Mesenchymal stem cell (in vitro differentiated cells and primary cell): ENCODE results near the gene GEMIN2.
"Not testable (repeated sequence)": the region's sequence is repeated elsewhere in the genome, so short reads cannot be mapped to it uniquely, and the experiment has no call there.

Experiments
- DNase-seq: peaks from one replicate; pipeline ENCODE4 v3.0.0-alpha.2; 2013
- H2AFZ ChIP-seq: one replicate; pipeline ENCODE4 v1.6.1; 2013; ENCODE audit warnings: low read depth, mild to moderate bottlenecking, control low read depth, inconsistent platforms, low read length, moderate library complexity
- H2AK5ac ChIP-seq: 2 replicates; pipeline ENCODE4 v1.6.1; 2013; ENCODE audit warnings: low read length, moderate library complexity, mild to moderate bottlenecking, inconsistent platforms; ENCODE audit not compliant: severe bottlenecking
- H2BK120ac ChIP-seq: one replicate; pipeline ENCODE4 v1.6.1; 2013; ENCODE audit warnings: low read depth, mild to moderate bottlenecking, inconsistent platforms, low read length, moderate library complexity
- H2BK12ac ChIP-seq, 2 experiments: one replicate each; pipeline ENCODE4 v1.6.1; 2013; ENCODE audit warnings: inconsistent platforms in 2 of 2, low read length in 2 of 2, mild to moderate bottlenecking in 2 of 2, moderate library complexity in 2 of 2, control low read depth in 1 of 2
- H2BK15ac ChIP-seq: one replicate; pipeline ENCODE4 v1.6.1; 2013; ENCODE audit warnings: mild to moderate bottlenecking, low read depth, inconsistent platforms; ENCODE audit not compliant: poor library complexity, severe bottlenecking
- H2BK5ac ChIP-seq: 2 replicates; pipeline ENCODE4 v1.6.1; 2013; ENCODE audit warnings: low read depth, mild to moderate bottlenecking, low read length, control low read depth, inconsistent platforms; ENCODE audit not compliant: poor library complexity, severe bottlenecking
- H3K14ac ChIP-seq, 2 experiments: one replicate each; pipeline ENCODE4 v1.6.1; 2013; ENCODE audit warnings: inconsistent platforms in 2 of 2, low read length in 2 of 2, control low read depth in 1 of 2, mild to moderate bottlenecking in 1 of 2, moderate library complexity in 1 of 2
- H3K18ac ChIP-seq, 2 experiments: one replicate each; pipeline ENCODE4 v1.6.1; 2013; ENCODE audit warnings: inconsistent platforms in 2 of 2, low read length in 2 of 2, control low read depth in 1 of 2, low read depth in 1 of 2, mild to moderate bottlenecking in 1 of 2
- H3K23ac ChIP-seq, 2 experiments: one replicate each; pipeline ENCODE4 v1.6.1; 2013; ENCODE audit warnings: inconsistent platforms in 2 of 2, low read length in 2 of 2, mild to moderate bottlenecking in 2 of 2, moderate library complexity in 2 of 2, control low read depth in 1 of 2
- H3K27ac ChIP-seq: 2 replicates; pipeline ENCODE4 v1.5.1; 2013; ENCODE audit warnings: mild to moderate bottlenecking, moderate library complexity, low read length, control low read depth, inconsistent platforms; ENCODE audit not compliant: poor library complexity, severe bottlenecking
- H3K27me3 ChIP-seq, 2 experiments: 2 replicates each; pipeline versions ENCODE4 v1.6.1 to v1.7.0; 2013; ENCODE audit warnings: low read length in 2 of 2, mild to moderate bottlenecking in 2 of 2, moderate library complexity in 2 of 2, control low read depth in 1 of 2, inconsistent platforms in 1 of 2; ENCODE audit not compliant: control insufficient read depth in 1 of 2, insufficient read depth in 1 of 2
- H3K36me3 ChIP-seq, 2 experiments: 2 replicates each; pipeline versions ENCODE4 v1.6.1 to v1.7.0; 2013; ENCODE audit warnings: low read length in 2 of 2, control low read depth in 1 of 2, inconsistent platforms in 1 of 2, low read depth in 1 of 2, mild to moderate bottlenecking in 1 of 2; ENCODE audit not compliant: insufficient read depth in 2 of 2, control insufficient read depth in 1 of 2
- H3K4ac ChIP-seq, 2 experiments: one replicate each; pipeline ENCODE4 v1.6.1; 2013; ENCODE audit warnings: inconsistent platforms in 2 of 2, low read length in 2 of 2, mild to moderate bottlenecking in 2 of 2, moderate library complexity in 2 of 2, control low read depth in 1 of 2, low read depth in 1 of 2
- H3K4me1 ChIP-seq: 2 replicates; pipeline ENCODE4 v1.6.1; 2013; ENCODE audit warnings: low read depth, low read length, control low read depth; ENCODE audit not compliant: control insufficient read depth, insufficient read depth
- H3K4me2 ChIP-seq: 2 replicates; pipeline ENCODE4 v1.6.1; 2013; ENCODE audit warnings: low read length, mild to moderate bottlenecking, inconsistent platforms; ENCODE audit not compliant: poor library complexity, severe bottlenecking
- H3K4me3 ChIP-seq, 2 experiments: 2 replicates each; pipeline versions ENCODE4 v1.5.1 to v1.7.0; 2013; ENCODE audit warnings: low read length in 2 of 2, mild to moderate bottlenecking in 2 of 2, control low read depth in 1 of 2, low read depth in 1 of 2; ENCODE audit not compliant: insufficient read depth in 1 of 2
- H3K79me1 ChIP-seq: replicated peaks from 2 replicates; pipeline ENCODE4 v1.6.1; 2013; ENCODE audit warnings: mild to moderate bottlenecking, control low read depth, low read length, inconsistent platforms; ENCODE audit not compliant: poor library complexity, severe bottlenecking
- H3K9ac ChIP-seq: 2 replicates; pipeline ENCODE4 v1.7.0; 2013; ENCODE audit warnings: mild to moderate bottlenecking, low read length, moderate library complexity
- H3K9me3 ChIP-seq: 2 replicates; pipeline ENCODE4 v1.7.0; 2013; ENCODE audit warnings: mild to moderate bottlenecking, low read length; ENCODE audit not compliant: control insufficient read depth
- H4K8ac ChIP-seq: one replicate; pipeline ENCODE4 v1.6.1; 2013; ENCODE audit warnings: inconsistent platforms, mild to moderate bottlenecking, low read length, moderate library complexity
- H4K91ac ChIP-seq: one replicate; pipeline ENCODE4 v1.6.1; 2013; ENCODE audit warnings: mild to moderate bottlenecking, low read length, inconsistent platforms
- WGBS: methylation state at CpG from one replicate; pipeline ENCODE4 v1.1.7; 2013; ENCODE audit warnings: mixed read lengths; 5-methylcytosine and 5-hydroxymethylcytosine counted together

Gene GEMIN2

GRCh38 chr14:39167797-39168320 is 53.7 kb downstream of the GEMIN2 start:
- 100% methylated on average over 6 of the region's 10 CpGs for WGBS
- H3K27ac ChIP-seq, H3K18ac ChIP-seq, H2AK5ac ChIP-seq, H3K27me3 ChIP-seq, H3K4ac ChIP-seq, H4K8ac ChIP-seq, H3K4me1 ChIP-seq, H2BK15ac ChIP-seq, H4K91ac ChIP-seq, H2BK5ac ChIP-seq, H3K14ac ChIP-seq, H3K23ac ChIP-seq, H2BK12ac ChIP-seq, H3K4me2 ChIP-seq, H3K79me1 ChIP-seq, DNase-seq, H2BK120ac ChIP-seq, H2AFZ ChIP-seq, H3K9me3 ChIP-seq: not testable (repeated sequence)
- Histone ChIP-seq H3K4me3 (peak overlapping the region in 1 of 2 experiments; percentile 100), H3K9ac (peak overlapping the region; percentile 98), H3K36me3 (peaks cover 2 to 28% of the 10 kb centered on the region in 2 experiments)

GRCh38 chr14:39168591-39168990 is 54.5 kb downstream of the GEMIN2 start:
- Histone ChIP-seq H3K23ac (no peak overlapping the region), H4K8ac (no peak overlapping the region), H2BK15ac (no peak overlapping the region), H3K27me3 (no peaks in the 10 kb centered on the region), H3K14ac (no peak overlapping the region), H3K4ac (no peak overlapping the region), H4K91ac (no peak overlapping the region), H3K79me1 (peaks cover 9% of the 10 kb centered on the region), H2AK5ac (no peak overlapping the region), H3K9ac (peak overlapping the region; percentile 98), H2BK5ac (no peak overlapping the region), H3K4me1 (no peaks in the 10 kb centered on the region), H3K27ac (no peak overlapping the region), H2AFZ (no peak overlapping the region), H3K4me2 (peak overlapping the region; percentile 82), H2BK12ac (no peak overlapping the region), H2BK120ac (no peak overlapping the region), H3K4me3 (peak overlapping the region in 1 of 2 experiments; percentile 100), H3K9me3 (no peaks in the 10 kb centered on the region), H3K36me3 (peaks cover 2 to 23% of the 10 kb centered on the region in 2 experiments), H3K18ac (no peak overlapping the region)
- DNase-seq, result no peak
- WGBS, result 90% methylated on average over 4 of the region's 4 CpGs

- Histone ChIP-seq H3K27me3 (no peaks in the 10 kb centered on the region), H3K79me1 (peaks cover 5% of the 10 kb centered on the region), H3K18ac (peak overlapping the region; percentile 90 to 96), H3K23ac (no peak overlapping the region), H2BK120ac (no peak overlapping the region), H3K9me3 (no peaks in the 10 kb centered on the region), H2AFZ (peak overlapping the region; percentile 76), H3K4me2 (peak overlapping the region; percentile 82), H3K4me3 (peak overlapping the region; percentile 89 to 100), H2BK12ac (peak overlapping the region; percentile 44 to 61), H2BK5ac (peak overlapping the region; percentile 84), H4K8ac (peak overlapping the region; percentile 66), H4K91ac (peak overlapping the region; percentile 64), H2BK15ac (no peak overlapping the region), H3K27ac (peak overlapping the region; percentile 98), H3K14ac (peak overlapping the region in 1 of 2 experiments; percentile 98), H3K36me3 (peaks cover 0 to 16% of the 10 kb centered on the region in 2 experiments), H3K4me1 (no peaks in the 10 kb centered on the region), H3K4ac (peak overlapping the region in 1 of 2 experiments; percentile 90), H2AK5ac (peak overlapping the region; percentile 55), H3K9ac (peak overlapping the region; percentile 98)
- 6% methylated on average over 7 of the region's 7 CpGs for WGBS
- DNase-seq, result no peak
These were observed 55.4 kb downstream of the GEMIN2 start for GRCh38 chr14:39169541-39169900.

- H2AK5ac ChIP-seq, result no peak overlapping the region
- H2BK120ac ChIP-seq, result no peak overlapping the region
- H2BK12ac ChIP-seq, result no peak overlapping the region
- H3K4ac ChIP-seq, result no peak overlapping the region
- no peak overlapping the region for H3K4me3 ChIP-seq
- H2BK5ac ChIP-seq, result no peak overlapping the region
- H2AFZ ChIP-seq, result no peak overlapping the region
- H3K23ac ChIP-seq, result no peak overlapping the region
- no peak overlapping the region for H3K14ac ChIP-seq
- H3K36me3 ChIP-seq, result peaks cover 7 to 21% of the 10 kb centered on the region in 2 experiments
- H4K8ac ChIP-seq, result no peak overlapping the region
- no peak overlapping the region for H3K9ac ChIP-seq
- H3K4me1 ChIP-seq, result peaks cover 4% of the 10 kb centered on the region
- 96% methylated on average over 3 of the region's 3 CpGs for WGBS
- H3K27me3 ChIP-seq, result no peaks in the 10 kb centered on the region
- H3K79me1 ChIP-seq, result peaks cover 2% of the 10 kb centered on the region
- no peak overlapping the region for H3K27ac ChIP-seq
- H4K91ac ChIP-seq, result no peak overlapping the region
- no peak overlapping the region for H3K4me2 ChIP-seq
- DNase-seq, result no peak
- H2BK15ac ChIP-seq, result no peak overlapping the region
- H3K18ac ChIP-seq, result no peak overlapping the region
- H3K9me3 ChIP-seq, result no peaks in the 10 kb centered on the region
These were observed 59.1 kb downstream of the GEMIN2 start for GRCh38 chr14:39173198-39173597.
